Right cardiac atrium (tissue), 5 donors: ENCODE results near the gene UBAP2. TPM values are rescaled to one million over a fixed set of nuclear protein-coding genes. Genes with fewer than 3 reads are reported as not detected.
"Not testable (repeated sequence)": the region's sequence is repeated elsewhere in the genome, so short reads cannot be mapped to it uniquely, and the experiment has no call there.

Source experiments
- ATAC-seq, 2 donors: fragments of 200-7000 bp; cut with Tn5 transposase; one replicate each; pipeline versions ENCODE4 v1.8.0 to v1.9.1; 2020; ENCODE audit warnings: moderate library complexity in 2 of 2, mild to moderate bottlenecking in 1 of 2
- DNase-seq, 3 donors: peaks; one replicate each; pipeline ENCODE4 v3.0.0-alpha.2; 2020
- H3K27ac ChIP-seq: one replicate; pipeline ENCODE4 v1.5.1; 2013; ENCODE audit warnings: mild to moderate bottlenecking, low read length, control low read depth, moderate library complexity
- H3K27me3 ChIP-seq: one replicate; pipeline ENCODE4 v1.6.1; 2013; ENCODE audit not compliant: control insufficient read depth, insufficient read depth
- H3K4me1 ChIP-seq: one replicate; pipeline ENCODE4 v1.6.1; 2013; ENCODE audit warnings: low read length; ENCODE audit not compliant: control insufficient read depth, insufficient read depth
- H3K4me3 ChIP-seq: one replicate; pipeline ENCODE4 v1.5.1; 2013; ENCODE audit warnings: low read length, control low read depth
- H3K9me3 ChIP-seq: one replicate; pipeline ENCODE4 v1.6.1; 2013; ENCODE audit warnings: low read length; ENCODE audit not compliant: control insufficient read depth
- WGBS: extraction: QIAGEN DNeasy Blood & Tissue Kit; methylation state at CpG from one replicate; pipeline ENCODE4 v1.1.7; 2013; 5-methylcytosine and 5-hydroxymethylcytosine counted together
- intact Hi-C, 4 donors: fragments of 100-400 bp; cut with DNase I; formaldehyde crosslinking; loops; one replicate each; pipeline versions ENCODE4 v1.11.0 to v1.14.0; 2022 to 2023
- polyA plus RNA-seq: library from polyadenylated mRNA; stranded (reverse); fragments of 200-250 nt; gene quantifications from one replicate; pipeline ENCODE4 v1.2.3, GENCODE V29; 2013
- total RNA-seq, 4 donors: library from RNA; stranded (reverse); fragmentation: NEBNext Ultra II Directional; extraction: Animal tissue kit (Norgen Biotek cat#: 25700); gene quantifications; one replicate each; pipeline ENCODE4 v1.2.1, GENCODE V29; 2021
- donor health status: healthy with polysubstance abuse.
- donor health status: DM: no; HTN: yes; CAD: no.
- donor health status: DM: no; HTN: no; CAD: no.
- donor health status: DM: no; HTN: yes; CAD: no; lungs with severe emphysema.
- donor health status: DM: yes; HTN: yes; CAD: no.

The UBAP2 gene
- total and polyA plus RNA-seq, 5 donors, result 10.2 to 27.7 (median 26.4) TPM

- no peak overlapping the region for H3K4me3 ChIP-seq
- intact Hi-C loops, result no loop called here
- no peaks in the 10 kb centered on the region for H3K27me3 ChIP-seq
- ATAC-seq (no peak), DNase-seq (no peak)
- H3K4me1 ChIP-seq, result peaks cover 2% of the 10 kb centered on the region
- 54% methylated on average over 5 of the region's 5 CpGs for WGBS
- H3K27ac ChIP-seq, result peak overlapping the region; percentile 68
- H3K9me3 ChIP-seq, result no peaks in the 10 kb centered on the region
Observed at GRCh38 chr9:34025811-34026210, 22.9 kb downstream of the UBAP2 start.

GRCh38 chr9:34025062-34025461, 23.6 kb downstream of the UBAP2 start:
- Histone ChIP-seq H3K4me1 (peaks cover 2% of the 10 kb centered on the region), H3K27ac (no peak overlapping the region)
- 72% methylated on average over 1 of the region's 1 CpG for WGBS

GRCh38 chr9:34024476-34024875, 24.2 kb downstream of the UBAP2 start:
- H3K27me3 ChIP-seq, H3K4me3 ChIP-seq, H3K9me3 ChIP-seq, intact Hi-C loops, H3K4me1 ChIP-seq, DNase-seq, ATAC-seq: not testable (repeated sequence)
- 86% methylated on average over 9 of the region's 9 CpGs for WGBS
- H3K27ac ChIP-seq, result peak overlapping the region; percentile 58

More at GRCh38 chr9:34025062-34025461, 23.6 kb downstream of the UBAP2 start:
- intact Hi-C loops, result no loop called here
- no peak for DNase-seq
- Histone ChIP-seq H3K9me3 (no peaks in the 10 kb centered on the region), H3K4me3 (no peak overlapping the region), H3K27me3 (no peaks in the 10 kb centered on the region)
- peak; percentile 80 to 87 for ATAC-seq

GRCh38 chr9:34016149-34016548, 32.5 kb downstream of the UBAP2 start:
- no peak for ATAC-seq
- H3K9me3 ChIP-seq, result no peaks in the 10 kb centered on the region
- intact Hi-C loops, result loop anchor here in 1 of 4 donors (10.0 kb wide), 1 partner anchor 239 kb away; no protein-coding TSS in a partner anchor

GRCh38 chr9:34010979-34011378, 37.7 kb downstream of the UBAP2 start:
- no peak for DNase-seq
- Histone ChIP-seq H3K27me3 (no peaks in the 10 kb centered on the region), H3K4me3 (no peak overlapping the region), H3K4me1 (no peaks in the 10 kb centered on the region), H3K9me3 (no peaks in the 10 kb centered on the region), H3K27ac (no peak overlapping the region)
- WGBS, result 78% methylated on average over 4 of the region's 4 CpGs
- ATAC-seq, result no peak
- intact Hi-C loops, result loop anchor here in 2 of 4 donors (5.0 to 10.0 kb wide), 2 partner anchors 61 to 244 kb away; no protein-coding TSS in a partner anchor

More at GRCh38 chr9:34016149-34016548, 32.5 kb downstream of the UBAP2 start:
- no peak for DNase-seq
- peaks cover 1% of the 10 kb centered on the region for H3K4me1 ChIP-seq
- no peak overlapping the region for H3K4me3 ChIP-seq
- H3K27ac ChIP-seq, result no peak overlapping the region
- H3K27me3 ChIP-seq, result no peaks in the 10 kb centered on the region
- 50% methylated on average over 3 of the region's 4 CpGs for WGBS

- Histone ChIP-seq H3K4me1 (no peaks in the 10 kb centered on the region), H3K27me3 (no peaks in the 10 kb centered on the region), H3K9me3 (no peaks in the 10 kb centered on the region), H3K27ac (no peak overlapping the region), H3K4me3 (no peak overlapping the region)
- DNase-seq (no peak), ATAC-seq (no peak)
- 90% methylated on average over 2 of the region's 2 CpGs for WGBS
- intact Hi-C loops, result no loop called here
Observed at GRCh38 chr9:34001951-34002350, 46.7 kb downstream of the UBAP2 start.

- intact Hi-C loops, result no loop called here
- Histone ChIP-seq H3K27me3 (no peaks in the 10 kb centered on the region), H3K9me3 (no peaks in the 10 kb centered on the region), H3K27ac (no peak overlapping the region), H3K4me1 (no peaks in the 10 kb centered on the region), H3K4me3 (no peak overlapping the region)
- ATAC-seq, result no peak
- no peak for DNase-seq
- 81% methylated on average over 3 of the region's 3 CpGs for WGBS
Observed at GRCh38 chr9:34001298-34001697, 47.4 kb downstream of the UBAP2 start.

GRCh38 chr9:33995449-33995848, 53.2 kb downstream of the UBAP2 start:
- H3K4me1 ChIP-seq, result no peaks in the 10 kb centered on the region
- H3K27ac ChIP-seq, result no peak overlapping the region
- H3K27me3 ChIP-seq, result no peaks in the 10 kb centered on the region
- DNase-seq (no peak), ATAC-seq (no peak)
- intact Hi-C loops, result no loop called here
- no peaks in the 10 kb centered on the region for H3K9me3 ChIP-seq
- no peak overlapping the region for H3K4me3 ChIP-seq

GRCh38 chr9:33993104-33993503, 55.6 kb downstream of the UBAP2 start:
- no peak for ATAC-seq
- H3K27ac ChIP-seq, result no peak overlapping the region
- intact Hi-C loops, result no loop called here
- no peaks in the 10 kb centered on the region for H3K9me3 ChIP-seq
- no peak overlapping the region for H3K4me3 ChIP-seq
- H3K4me1 ChIP-seq, result no peaks in the 10 kb centered on the region
- no peaks in the 10 kb centered on the region for H3K27me3 ChIP-seq
- no peak for DNase-seq
- WGBS, result 37% methylated on average over 2 of the region's 2 CpGs

- no peaks in the 10 kb centered on the region for H3K9me3 ChIP-seq
- H3K27me3 ChIP-seq, result no peaks in the 10 kb centered on the region
- ATAC-seq (no peak), DNase-seq (no peak)
- no peak overlapping the region for H3K4me3 ChIP-seq
- intact Hi-C loops, result no loop called here
- H3K4me1 ChIP-seq, result no peaks in the 10 kb centered on the region
- 73% methylated on average over 4 of the region's 4 CpGs for WGBS
- no peak overlapping the region for H3K27ac ChIP-seq
Observed at GRCh38 chr9:33992632-33993031, 56.1 kb downstream of the UBAP2 start.

GRCh38 chr9:33988219-33988890, 60.3 kb downstream of the UBAP2 start:
- Histone ChIP-seq H3K4me1 (no peaks in the 10 kb centered on the region), H3K4me3 (no peak overlapping the region), H3K27me3 (no peaks in the 10 kb centered on the region), H3K27ac (no peak overlapping the region), H3K9me3 (no peaks in the 10 kb centered on the region)
- intact Hi-C loops, result no loop called here
- 90% methylated on average over 5 of the region's 5 CpGs for WGBS
- DNase-seq (no peak), ATAC-seq (no peak)

- H3K4me3 ChIP-seq, result no peak overlapping the region
- H3K4me1 ChIP-seq, result no peaks in the 10 kb centered on the region
- ATAC-seq (no peak), DNase-seq (no peak)
- no peak overlapping the region for H3K27ac ChIP-seq
- no peaks in the 10 kb centered on the region for H3K27me3 ChIP-seq
- WGBS, result 88% methylated on average over 3 of the region's 3 CpGs
- H3K9me3 ChIP-seq, result no peaks in the 10 kb centered on the region
- intact Hi-C loops, result no loop called here
Observed at GRCh38 chr9:33976414-33976813, 72.3 kb downstream of the UBAP2 start.
